GM12878 (cell line): ENCODE measurements around the gene OR4N5. TPM values are rescaled to one million over a fixed set of nuclear protein-coding genes. Genes with fewer than 3 reads are reported as not detected.

Experiments
- ATAC-seq: fragments of 200-7000 bp; cut with Tn5 transposase; 3 replicates; pipeline ENCODE4 v1.9.1; 2020; ENCODE audit warnings: mild to moderate bottlenecking, moderate library complexity
- BruUV-seq: library from RNA; stranded (reverse); fragments of 400-500 nt; replicated peaks from 2 replicates; lab custom pipeline; 2021; lab: Mats Ljungman, UMichigan
- CTCF ChIA-PET: fragments of 300-600 bp; sonication (Branson Sonifier 250); formaldehyde crosslinking; extraction: SDS; loops from one replicate; lab custom pipeline; 2021; ENCODE audit warnings: inconsistent platforms; lab: Yijun Ruan, JAX
- POLR2A ChIA-PET: fragments of 350-600 bp; formaldehyde crosslinking; extraction: SDS; loops from one replicate; lab custom pipeline; 2021; ENCODE audit warnings: inconsistent platforms; lab: Charles Lee
- RAD21 ChIA-PET: fragments of 300-600 bp; sonication (Branson Sonifier 250); formaldehyde crosslinking; loops from one replicate; lab custom pipeline; 2023; ENCODE audit warnings: antibody characterized with exemption; ENCODE audit not compliant: unreplicated experiment; lab: Charles Lee
- SMC1A ChIA-PET: fragments of 300-600 bp; sonication (Branson Sonifier 250); formaldehyde crosslinking; loops from one replicate; lab custom pipeline; 2023; ENCODE audit not compliant: unreplicated experiment, uncharacterized antibody; lab: Charles Lee
- DNase-seq: peaks from one replicate; pipeline ENCODE4 v3.0.0-alpha.2; 2011; ENCODE audit warnings: low read depth, low spot score
- FAIRE-seq: peaks from 3 replicates; lab custom pipeline; 2011; peaks lifted over from hg19 to GRCh38; lab: Jason Lieb, UNC
- H2AFZ ChIP-seq: 2 replicates; pipeline ENCODE4 v1.6.0; 2011; ENCODE audit warnings: low read depth, low read length, control low read depth; ENCODE audit not compliant: control insufficient read depth
- H3K27ac ChIP-seq: 2 replicates; pipeline ENCODE4 v1.5.1; 2011; ENCODE audit warnings: control low read depth; ENCODE audit not compliant: control insufficient read depth, insufficient read depth
- H3K27me3 ChIP-seq, 2 experiments: replicated peaks in 1 of 2; 2 replicates each; pipeline versions ENCODE4 v1.6.0 to v1.6.1; 2011; ENCODE audit warnings: low read length in 1 of 2; ENCODE audit not compliant: control insufficient read depth in 2 of 2, insufficient read depth in 2 of 2
- H3K36me3 ChIP-seq, 2 experiments: 2 replicates each; pipeline ENCODE4 v1.5.1; 2011; ENCODE audit warnings: low read length in 1 of 2; ENCODE audit not compliant: control insufficient read depth in 2 of 2, insufficient read depth in 2 of 2
- H3K4me1 ChIP-seq: 2 replicates; pipeline ENCODE4 v1.6.1; 2011; ENCODE audit warnings: mild to moderate bottlenecking, low read length, moderate library complexity, mixed read lengths; ENCODE audit not compliant: control insufficient read depth, insufficient read depth
- H3K4me2 ChIP-seq: 2 replicates; pipeline ENCODE4 v1.6.0; 2011; ENCODE audit warnings: control low read depth; ENCODE audit not compliant: control insufficient read depth, insufficient read depth
- H3K4me3 ChIP-seq: fragments of 200-600 bp; sonication (generic); 2 replicates; pipeline ENCODE4 v1.5.1; 2016
- H3K79me2 ChIP-seq: 2 replicates; pipeline ENCODE4 v1.6.0; 2011; ENCODE audit warnings: low read length; ENCODE audit not compliant: control insufficient read depth, insufficient read depth
- H3K9ac ChIP-seq: 2 replicates; pipeline ENCODE4 v1.8.0; 2011; ENCODE audit warnings: low read length, control low read depth, mixed read lengths; ENCODE audit not compliant: control insufficient read depth, insufficient read depth
- H3K9me3 ChIP-seq: replicated peaks from 3 replicates; pipeline ENCODE4 v1.5.1; 2011; ENCODE audit warnings: mild to moderate bottlenecking, low read length; ENCODE audit not compliant: control insufficient read depth, insufficient read depth
- H4K20me1 ChIP-seq: 2 replicates; pipeline ENCODE4 v1.6.0; 2011; ENCODE audit not compliant: control insufficient read depth, insufficient read depth
- ATF3 ChIP-seq: IDR thresholded peaks from 2 replicates; pipeline ENCODE4 v1.6.1; 2011; ENCODE audit warnings: low read depth, mild to moderate bottlenecking, low read length, moderate library complexity, borderline replicate concordance; ENCODE audit errors: extremely low read depth
- CREB1 ChIP-seq: IDR thresholded peaks from 2 replicates; pipeline ENCODE4 v1.6.1; 2012; ENCODE audit warnings: low read depth, mild to moderate bottlenecking, inconsistent platforms
- ESRRA ChIP-seq: IDR thresholded peaks from 2 replicates; pipeline ENCODE4 v1.6.1; 2012; ENCODE audit warnings: mild to moderate bottlenecking, low read length, improper control_type of control experiment
- GATAD2B ChIP-seq: fragments of 450-650 bp; conservative IDR thresholded peaks from 2 replicates; pipeline ENCODE4 v1.6.1; 2017; ENCODE audit warnings: low read depth, mild to moderate bottlenecking, moderate library complexity
- HDGF ChIP-seq: fragments of 450-650 bp; IDR thresholded peaks from 2 replicates; pipeline ENCODE4 v1.6.1; 2016; ENCODE audit warnings: antibody characterized with exemption
- MAX ChIP-seq: IDR thresholded peaks from 2 replicates; pipeline ENCODE4 v1.6.1; 2012; ENCODE audit warnings: low read depth, low read length, improper control_type of control experiment
- MTA3 ChIP-seq: IDR thresholded peaks from 2 replicates; pipeline ENCODE4 v1.6.1; 2012; ENCODE audit warnings: low read length, inconsistent platforms, borderline replicate concordance
- NRF1 ChIP-seq: conservative IDR thresholded peaks from 2 replicates; pipeline ENCODE4 v1.6.1; 2011; ENCODE audit warnings: mild to moderate bottlenecking, low read depth, low read length, improper control_type of control experiment
- PML ChIP-seq: IDR thresholded peaks from 2 replicates; pipeline ENCODE4 v1.6.1; 2012; ENCODE audit warnings: low read length, inconsistent platforms
- POLR2A ChIP-seq: IDR thresholded peaks from 2 replicates; pipeline ENCODE4 v1.6.1; 2011; ENCODE audit warnings: low read depth, mild to moderate bottlenecking, low read length
- RAD21 ChIP-seq: IDR thresholded peaks from 2 replicates; pipeline ENCODE4 v1.6.1; 2011; ENCODE audit warnings: mild to moderate bottlenecking, low read depth, low read length, moderate library complexity; ENCODE audit not compliant: insufficient read depth
- RBBP5 ChIP-seq: fragments of 200-600 bp; sonication (generic); conservative IDR thresholded peaks from 2 replicates; pipeline ENCODE4 v1.6.1; 2016
- TCF3 ChIP-seq: IDR thresholded peaks from 2 replicates; pipeline ENCODE4 v1.6.1; 2012; ENCODE audit warnings: low read depth, mild to moderate bottlenecking, low read length, borderline replicate concordance; ENCODE audit not compliant: insufficient read depth
- WGBS: methylation state at CpG from one replicate; pipeline ENCODE4 v1.1.6; 2016; ENCODE audit warnings: low lambda C conversion rate; ENCODE audit not compliant: insufficient replicate concordance, insufficient coverage; ENCODE audit errors: missing lambda C conversion rate; 5-methylcytosine and 5-hydroxymethylcytosine counted together
- in situ Hi-C: fragments of 300-500 bp; cut with MboI; formaldehyde crosslinking; loops from 9 replicates; pipeline ENCODE4 v1.14.3; 2018; ENCODE audit warnings: mixed read lengths
- intact Hi-C: fragments of 100-400 bp; cut with micrococcal nuclease; formaldehyde crosslinking; loops from one replicate; pipeline ENCODE4 v1.14.2; 2022; ENCODE audit not compliant: unreplicated experiment
- polyA plus RNA-seq, 11 experiments: library from polyadenylated mRNA; depleted of rRNA in 4 of 11; unstranded in 6 of 11; stranded (reverse) in 5 of 11; fragments of >200 nt; fragmentation: Nextera tagmentation in 4 of 11; fragmentation: Illumina TruSeq in 1 of 11; extraction: Ambion mirVana in 4 of 11; extraction: Trizol in 1 of 11; gene quantifications; 1 replicate in 1 of 11; 2 replicates in 10 of 11; pipeline versions ENCODE4 v1.2.1 to v1.2.3, GENCODE V29; 2011 to 2016; ENCODE audit warnings: inconsistent platforms in 2 of 11, missing spikeins in 2 of 11, low read depth in 1 of 11
- total RNA-seq, 4 experiments: library from RNA; depleted of rRNA in 3 of 4; stranded (reverse); fragments of >200 nt in 3 of 4; fragmentation: Illumina TruSeq in 1 of 4; extraction: Trizol in 1 of 4; gene quantifications; 2 replicates each; pipeline versions ENCODE4 v1.2.1 to v1.2.3, GENCODE V29; 2013 to 2021

Gene OR4N5
- total and polyA plus RNA-seq, 10 of the 15 experiments (the other 5 are each of a cell fraction or from before 2014, with no cell fraction given): not detected

GRCh38 chr14:20116748-20117147 is 21.9 kb upstream of the OR4N5 start:
- Histone ChIP-seq H3K79me2 (no peaks in the 10 kb centered on the region), H3K36me3 (no peaks in the 10 kb centered on the region), H3K27me3 (no peaks in the 10 kb centered on the region), H3K27ac (no peak overlapping the region), H3K4me2 (no peak overlapping the region), H3K4me3 (no peak overlapping the region), H2AFZ (no peak overlapping the region), H3K9me3 (no peaks in the 10 kb centered on the region; the same call in 2 of the 3 replicates), H4K20me1 (no peaks in the 10 kb centered on the region), H3K9ac (no peak overlapping the region), H3K4me1 (no peaks in the 10 kb centered on the region)
- ChIA-PET POLR2A (no interaction called here), CTCF (no interaction called here), RAD21 (no interaction called here), SMC1A (no interaction called here)
- ATAC-seq (no peak), DNase-seq (no peak), FAIRE-seq (no peak)
- intact Hi-C loops: no loop called here
- no TSS peak for BruUV-seq
- 10% methylated on average over 1 of the region's 1 CpG for WGBS
- no peak for TF ChIP-seq POLR2A
- no peak for TF ChIP-seq TCF3
- no peak for TF ChIP-seq PML
- no peak for TF ChIP-seq ATF3
- TF ChIP-seq MAX: no peak
- TF ChIP-seq ESRRA: no peak
- TF ChIP-seq MTA3: no peak
- TF ChIP-seq CREB1: no peak
- TF ChIP-seq GATAD2B: no peak
- TF ChIP-seq HDGF: no peak
- TF ChIP-seq RBBP5: no peak
- no peak for TF ChIP-seq RAD21
- TF ChIP-seq NRF1: no peak
- in situ Hi-C loops: no loop called here
